Esophagus squamous epithelium (tissue), 5 donors: ENCODE results near the gene ANGPTL8. TPM values are rescaled to one million over a fixed set of nuclear protein-coding genes. Genes with fewer than 3 reads are reported as not detected.

Experiments
- DNase-seq: peaks from one replicate; lab custom pipeline; 2025; lab: John Stamatoyannopoulos, UW
- H3K27ac ChIP-seq, 4 donors: fragments of 200-600 bp; sonication (generic); one replicate each; pipeline ENCODE4 v1.5.1; 2016 to 2019; ENCODE audit warnings: mild to moderate bottlenecking in 1 of 4
- H3K27me3 ChIP-seq, 4 donors: fragments of 200-600 bp; sonication (generic); 1 replicate in 3 of 4; 2 replicates in 1 of 4; pipeline versions ENCODE4 v1.5.1 to v1.6.0; 2017 to 2021; ENCODE audit warnings: antibody characterized with exemption in 1 of 4
- H3K36me3 ChIP-seq, 3 donors: fragments of 200-600 bp; sonication (generic); one replicate each; pipeline ENCODE4 v1.5.1; 2016 to 2019
- H3K4me1 ChIP-seq, 3 donors: fragments of 200-600 bp; sonication (generic); one replicate each; pipeline ENCODE4 v1.5.1; 2017 to 2019
- H3K4me3 ChIP-seq, 4 donors: fragments of 200-600 bp; sonication (generic); 1 replicate in 3 of 4; 2 replicates in 1 of 4; pipeline ENCODE4 v1.5.1; 2016 to 2019; ENCODE audit warnings: mild to moderate bottlenecking in 2 of 4, moderate library complexity in 1 of 4
- H3K9me3 ChIP-seq, 3 donors: fragments of 200-600 bp; sonication (generic); one replicate each; pipeline ENCODE4 v1.5.1; 2016 to 2019
- CTCF ChIP-seq, 6 experiments: fragments of 450-650 bp in 4 of 6; fragments of 200-600 bp in 2 of 6; sonication (generic) in 2 of 6; IDR thresholded peaks; one replicate each; pipeline ENCODE4 v1.5.1; 2016 to 2019; ENCODE audit warnings: antibody characterized with exemption in 6 of 6, mild to moderate bottlenecking in 4 of 6, moderate library complexity in 4 of 6
- POLR2A ChIP-seq, 4 donors: fragments of 450-650 bp; IDR thresholded peaks; one replicate each; pipeline ENCODE4 v1.6.1; 2017; ENCODE audit warnings: antibody characterized with exemption in 4 of 4, mild to moderate bottlenecking in 4 of 4, moderate library complexity in 3 of 4
- WGBS, 2 donors: methylation state at CpG; one replicate each; pipeline ENCODE4 v1.1.5; 2018; 5-methylcytosine and 5-hydroxymethylcytosine counted together
- intact Hi-C: fragments of 100-400 bp; cut with DNase I; formaldehyde crosslinking; loops from one replicate; pipeline ENCODE4 v1.15.0; 2022
- total RNA-seq, 4 donors: library from RNA; depleted of rRNA; stranded (reverse); fragments of >200 nt; gene quantifications; one replicate each; pipeline ENCODE4 v1.1.0, GENCODE V29; 2016
- donor health status: DM: yes; HTN: yes; CAD: no.

The ANGPTL8 gene
- total RNA-seq, 4 donors from 2014 or later, result not detected

GRCh38 chr19:11208561-11209471 is 30.6 kb upstream of the ANGPTL8 start:
- Histone ChIP-seq H3K36me3 (peaks cover 0 to 66% (median 3%) of the 10 kb centered on the region in 3 donors), H3K4me1 (peaks cover 0 to 16% (median 4%) of the 10 kb centered on the region in 3 donors), H3K9me3 (no peaks in the 10 kb centered on the region), H3K27ac (no peak overlapping the region), H3K4me3 (no peak overlapping the region), H3K27me3 (no peaks in the 10 kb centered on the region)
- no peak for DNase-seq
- intact Hi-C loops, result loop anchor here (10.0 kb wide), 1 partner anchor 174 kb away; no protein-coding TSS in a partner anchor
- 81 to 85% methylated on average over 15 to 26 of the region's 38 CpGs for WGBS, 2 donors
- no peak for TF ChIP-seq CTCF (IDR thresholded peaks at IDR 0.05)
- no peak for TF ChIP-seq POLR2A (IDR thresholded peaks at IDR 0.05)

DNA sequence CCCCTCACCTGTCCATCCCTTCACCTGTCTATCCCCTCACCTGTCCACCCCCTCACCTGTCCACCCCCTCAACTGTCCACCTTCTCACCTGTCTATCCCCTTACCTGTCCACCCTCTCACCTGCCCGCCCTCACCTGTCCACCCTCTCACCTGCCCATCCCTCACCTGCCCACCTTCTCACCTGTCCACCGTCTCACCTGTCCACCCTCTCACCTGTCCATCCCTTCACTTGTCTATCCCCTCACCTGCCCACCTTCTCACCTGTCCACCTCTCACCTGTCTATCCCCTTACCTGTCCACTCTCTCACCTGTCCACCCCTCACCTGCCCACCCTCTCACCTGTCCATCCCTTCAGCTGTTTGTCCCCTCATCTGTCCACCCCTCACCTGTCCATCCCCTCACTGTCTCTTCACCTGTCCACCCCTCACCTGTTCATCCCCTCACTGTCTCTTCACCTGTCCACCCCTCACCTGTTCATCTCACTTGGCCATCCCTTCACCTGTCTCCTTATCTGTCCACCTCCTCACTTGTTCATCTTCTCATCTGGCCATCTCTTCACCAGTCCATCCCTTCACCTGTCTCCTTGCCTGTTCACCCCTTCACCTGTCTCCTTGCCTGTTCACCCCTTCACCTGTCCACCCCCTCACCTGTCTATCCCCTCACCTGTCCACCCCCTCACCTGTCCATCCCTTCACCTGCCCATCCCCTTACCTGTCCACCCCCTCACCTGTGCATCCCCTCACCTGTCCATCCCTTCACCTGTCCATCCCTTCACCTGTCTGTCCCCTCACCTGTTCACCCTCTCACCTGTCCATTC is 29.4 kb upstream of the ANGPTL8 start:
- intact Hi-C loops, result loop anchor here (10.0 kb wide), 1 partner anchor 175 kb away; no protein-coding TSS in a partner anchor

GRCh38 chr19:11210656-11210928 is 28.8 kb upstream of the ANGPTL8 start:
- H3K27me3 ChIP-seq, result no peaks in the 10 kb centered on the region
- H3K9me3 ChIP-seq, result no peaks in the 10 kb centered on the region
- H3K4me3 ChIP-seq, result no peak overlapping the region
- no peaks in the 10 kb centered on the region for H3K4me1 ChIP-seq
- WGBS, 2 donors, result 80 to 89% methylated on average over 1 of the region's 1 CpG
- intact Hi-C loops, result no loop called here
- H3K27ac ChIP-seq, result no peak overlapping the region
- TF ChIP-seq CTCF (IDR thresholded peaks at IDR 0.05) (no peak), POLR2A (IDR thresholded peaks at IDR 0.05) (no peak)
- DNase-seq, result no peak
- H3K36me3 ChIP-seq, result peaks cover 5 to 84% (median 8%) of the 10 kb centered on the region in 3 donors

More for the DNA sequence above, 29.4 kb upstream of the ANGPTL8 start:
- TF ChIP-seq CTCF (IDR thresholded peaks at IDR 0.05) (no peak), POLR2A (IDR thresholded peaks at IDR 0.05) (no peak)
- peaks cover 0 to 79% (median 8%) of the 10 kb centered on the region in 3 donors for H3K36me3 ChIP-seq
- H3K27me3 ChIP-seq, result no peaks in the 10 kb centered on the region
- no peak for DNase-seq
- WGBS, 2 donors, result 79 to 81% methylated on average over 2 of the region's 2 CpGs
- H3K9me3 ChIP-seq, result no peaks in the 10 kb centered on the region
- H3K4me1 ChIP-seq, result peaks cover 0 to 3% (median 0%) of the 10 kb centered on the region in 3 donors
- H3K27ac ChIP-seq, result no peak overlapping the region
- H3K4me3 ChIP-seq, result no peak overlapping the region

DNA sequence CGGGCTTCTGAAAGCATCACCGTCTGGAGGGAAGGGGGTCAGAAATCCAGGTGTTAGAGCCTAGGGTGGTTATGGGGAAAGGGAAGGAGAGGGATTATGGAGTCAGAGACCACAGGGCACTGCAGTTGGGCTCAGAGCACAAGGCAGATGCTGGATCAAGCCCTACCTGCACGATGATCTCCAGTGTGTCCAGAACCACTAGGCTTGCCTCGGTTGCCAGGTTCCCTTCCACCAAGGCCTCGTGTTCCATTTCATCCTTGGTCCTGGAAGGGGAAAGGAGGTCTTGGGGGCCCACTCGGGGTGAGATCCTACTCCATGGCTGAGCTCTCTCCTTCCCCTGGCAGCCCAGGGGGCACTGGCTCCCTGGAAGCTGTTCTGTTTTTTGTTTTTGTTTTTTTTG is 25.0 kb upstream of the ANGPTL8 start:
- intact Hi-C loops, result no loop called here
- WGBS, 2 donors, result 63 to 88% methylated on average over 4 to 5 of the region's 6 CpGs
- no peaks in the 10 kb centered on the region for H3K4me1 ChIP-seq
- H3K36me3 ChIP-seq, result peaks cover 8 to 81% (median 12%) of the 10 kb centered on the region in 3 donors
- TF ChIP-seq CTCF (IDR thresholded peaks at IDR 0.05), result no peak
- TF ChIP-seq POLR2A (IDR thresholded peaks at IDR 0.05), result no peak
- H3K27ac ChIP-seq, result no peak overlapping the region
- H3K9me3 ChIP-seq, result no peaks in the 10 kb centered on the region
- H3K4me3 ChIP-seq, result no peak overlapping the region
- no peaks in the 10 kb centered on the region for H3K27me3 ChIP-seq
- DNase-seq, result no peak
